Measurements from ENCODE around the gene SYNGR4. TPM values are rescaled to one million over a fixed set of nuclear protein-coding genes. Genes with fewer than 3 reads are reported as not detected.

Gene SYNGR4
- total RNA-seq, 1 experiment from 2014 or later: not detected

DNA sequence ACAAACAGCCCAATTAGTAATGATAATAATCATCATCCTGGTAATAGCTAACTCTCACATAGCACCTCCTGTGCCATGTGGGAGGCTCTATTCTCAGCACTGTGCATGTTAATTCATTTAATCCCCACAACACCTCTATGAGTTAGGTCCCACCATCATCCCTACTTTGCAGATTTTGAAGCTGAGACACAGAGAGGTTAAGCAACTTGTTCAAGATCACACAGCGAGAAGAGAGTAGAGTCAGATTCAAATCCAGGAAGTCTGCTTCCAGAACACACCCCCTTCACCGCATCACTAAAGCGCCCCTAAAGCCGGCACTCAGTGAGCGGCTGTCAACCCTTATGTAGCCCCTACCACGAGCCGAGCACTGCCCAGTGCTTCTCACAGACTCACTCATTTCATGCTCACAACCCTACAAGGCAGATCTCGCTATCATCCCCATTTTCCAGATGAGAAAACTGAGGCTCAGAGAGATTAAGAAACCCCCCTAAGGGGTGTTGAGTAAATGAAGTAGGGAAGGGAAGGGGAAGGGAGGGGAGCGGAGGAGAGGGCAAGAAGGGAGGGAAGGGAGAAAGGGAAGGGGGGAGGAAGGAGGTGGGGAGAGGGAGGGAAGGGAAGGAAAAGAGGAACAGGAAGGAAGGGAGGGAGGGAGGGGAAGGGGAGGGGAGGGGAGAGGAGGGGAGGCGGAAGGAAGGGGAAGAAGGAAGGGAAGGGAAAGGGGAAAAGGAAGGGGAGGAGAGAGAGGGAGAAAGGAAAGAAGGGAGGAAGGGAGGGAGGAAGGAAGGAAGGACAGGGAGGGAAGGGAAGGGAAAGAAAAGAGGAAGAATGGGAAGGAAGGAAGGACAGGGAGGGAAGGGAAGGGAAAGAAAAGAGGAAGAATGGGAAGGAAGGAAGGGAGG lies 22.4 kb upstream of the SYNGR4 start:
- Mint-ChIP-seq H3K36me3 (no peaks in the 10 kb centered on the region), H3K27me3 (ENCODE audit: low read depth) (no peaks in the 10 kb centered on the region; the same call in 1 of the 2 replicates), H3K4me1 (no peaks in the 10 kb centered on the region), H3K9me3 (no peaks in the 10 kb centered on the region), H3K27ac (no peak overlapping the region), H3K4me3 (no peak overlapping the region)
- DNase-seq (ENCODE audit: low spot score) (no peak), ATAC-seq (no peak)
- CTCF ChIA-PET: interaction anchor here (1.1 to 10.2 kb wide), 6 partner anchors 9 to 54 kb away, joined by 3 to 404 read pairs (median 5); partner anchors contain the start of genes EMP3, KDELR1, SYNGR4 and TMEM143
- no peak for TF ChIP-seq ETV6 (CRISPR knock-in tag; IDR thresholded peaks at IDR 0.05)
- no peak for TF ChIP-seq KAT7 (CRISPR knock-in tag; IDR thresholded peaks at IDR 0.05; ENCODE audit: borderline replicate concordance)
- TF ChIP-seq, protein P1, sequence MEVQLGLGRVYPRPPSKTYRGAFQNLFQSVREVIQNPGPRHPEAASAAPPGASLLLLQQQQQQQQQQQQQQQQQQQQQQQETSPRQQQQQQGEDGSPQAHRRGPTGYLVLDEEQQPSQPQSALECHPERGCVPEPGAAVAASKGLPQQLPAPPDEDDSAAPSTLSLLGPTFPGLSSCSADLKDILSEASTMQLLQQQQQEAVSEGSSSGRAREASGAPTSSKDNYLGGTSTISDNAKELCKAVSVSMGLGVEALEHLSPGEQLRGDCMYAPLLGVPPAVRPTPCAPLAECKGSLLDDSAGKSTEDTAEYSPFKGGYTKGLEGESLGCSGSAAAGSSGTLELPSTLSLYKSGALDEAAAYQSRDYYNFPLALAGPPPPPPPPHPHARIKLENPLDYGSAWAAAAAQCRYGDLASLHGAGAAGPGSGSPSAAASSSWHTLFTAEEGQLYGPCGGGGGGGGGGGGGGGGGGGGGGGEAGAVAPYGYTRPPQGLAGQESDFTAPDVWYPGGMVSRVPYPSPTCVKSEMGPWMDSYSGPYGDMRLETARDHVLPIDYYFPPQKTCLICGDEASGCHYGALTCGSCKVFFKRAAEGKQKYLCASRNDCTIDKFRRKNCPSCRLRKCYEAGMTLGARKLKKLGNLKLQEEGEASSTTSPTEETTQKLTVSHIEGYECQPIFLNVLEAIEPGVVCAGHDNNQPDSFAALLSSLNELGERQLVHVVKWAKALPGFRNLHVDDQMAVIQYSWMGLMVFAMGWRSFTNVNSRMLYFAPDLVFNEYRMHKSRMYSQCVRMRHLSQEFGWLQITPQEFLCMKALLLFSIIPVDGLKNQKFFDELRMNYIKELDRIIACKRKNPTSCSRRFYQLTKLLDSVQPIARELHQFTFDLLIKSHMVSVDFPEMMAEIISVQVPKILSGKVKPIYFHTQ (CRISPR knock-in tag; IDR thresholded peaks at IDR 0.05): no peak
- TF ChIP-seq, protein P2, sequence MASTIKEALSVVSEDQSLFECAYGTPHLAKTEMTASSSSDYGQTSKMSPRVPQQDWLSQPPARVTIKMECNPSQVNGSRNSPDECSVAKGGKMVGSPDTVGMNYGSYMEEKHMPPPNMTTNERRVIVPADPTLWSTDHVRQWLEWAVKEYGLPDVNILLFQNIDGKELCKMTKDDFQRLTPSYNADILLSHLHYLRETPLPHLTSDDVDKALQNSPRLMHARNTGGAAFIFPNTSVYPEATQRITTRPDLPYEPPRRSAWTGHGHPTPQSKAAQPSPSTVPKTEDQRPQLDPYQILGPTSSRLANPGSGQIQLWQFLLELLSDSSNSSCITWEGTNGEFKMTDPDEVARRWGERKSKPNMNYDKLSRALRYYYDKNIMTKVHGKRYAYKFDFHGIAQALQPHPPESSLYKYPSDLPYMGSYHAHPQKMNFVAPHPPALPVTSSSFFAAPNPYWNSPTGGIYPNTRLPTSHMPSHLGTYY (CRISPR knock-in tag; IDR thresholded peaks at IDR 0.05): no peak
- no peak for TF ChIP-seq ATF1 (CRISPR knock-in tag; IDR thresholded peaks at IDR 0.05)
- TF ChIP-seq GABPB1 (CRISPR knock-in tag; IDR thresholded peaks at IDR 0.05): no peak
- POLR2A ChIA-PET: no interaction called here

DNA sequence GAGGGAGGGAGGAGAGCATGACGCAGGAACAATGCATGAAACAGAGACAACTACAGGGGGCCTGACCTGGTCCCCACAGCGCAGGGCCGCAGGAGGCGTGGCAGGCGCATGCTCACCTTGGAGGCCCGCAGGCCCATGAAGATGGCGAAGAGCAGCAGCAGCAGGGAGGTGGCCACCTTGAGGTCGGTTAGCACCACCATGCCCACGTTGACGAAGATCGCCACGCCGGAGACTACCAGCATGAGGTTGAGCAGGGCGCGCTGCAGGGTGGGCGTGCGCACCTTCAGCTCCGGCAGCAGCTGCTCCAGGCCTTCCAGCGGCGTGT lies 21.8 kb upstream of the SYNGR4 start:
- ChIA-PET CTCF (interaction anchor here (0.8 to 1.0 kb wide), 2 partner anchors 9 to 28 kb away, joined by 3 to 5 read pairs; no protein-coding TSS in a partner anchor), POLR2A (no interaction called here)
- Mint-ChIP-seq H3K4me1 (no peaks in the 10 kb centered on the region), H3K27me3 (ENCODE audit: low read depth) (no peaks in the 10 kb centered on the region; the same call in 1 of the 2 replicates), H3K27ac (no peak overlapping the region), H3K4me3 (no peak overlapping the region), H3K36me3 (no peaks in the 10 kb centered on the region), H3K9me3 (no peaks in the 10 kb centered on the region)
- peak; percentile 28; the same call in 1 of the 2 replicates for ATAC-seq
- no peak for TF ChIP-seq HMGA2 (CRISPR knock-in tag; IDR thresholded peaks at IDR 0.05)
- TF ChIP-seq, protein P3, sequence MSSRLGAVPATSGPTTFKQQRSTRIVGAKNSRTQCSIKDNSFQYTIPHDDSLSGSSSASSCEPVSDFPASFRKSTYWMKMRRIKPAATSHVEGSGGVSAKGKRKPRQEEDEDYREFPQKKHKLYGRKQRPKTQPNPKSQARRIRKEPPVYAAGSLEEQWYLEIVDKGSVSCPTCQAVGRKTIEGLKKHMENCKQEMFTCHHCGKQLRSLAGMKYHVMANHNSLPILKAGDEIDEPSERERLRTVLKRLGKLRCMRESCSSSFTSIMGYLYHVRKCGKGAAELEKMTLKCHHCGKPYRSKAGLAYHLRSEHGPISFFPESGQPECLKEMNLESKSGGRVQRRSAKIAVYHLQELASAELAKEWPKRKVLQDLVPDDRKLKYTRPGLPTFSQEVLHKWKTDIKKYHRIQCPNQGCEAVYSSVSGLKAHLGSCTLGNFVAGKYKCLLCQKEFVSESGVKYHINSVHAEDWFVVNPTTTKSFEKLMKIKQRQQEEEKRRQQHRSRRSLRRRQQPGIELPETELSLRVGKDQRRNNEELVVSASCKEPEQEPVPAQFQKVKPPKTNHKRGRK (CRISPR knock-in tag; IDR thresholded peaks at IDR 0.05; ENCODE audit: borderline replicate concordance): 0 out of 2 replicates have a peak, but pooled peaks have one; percentile 27
- TF ChIP-seq, protein P4, sequence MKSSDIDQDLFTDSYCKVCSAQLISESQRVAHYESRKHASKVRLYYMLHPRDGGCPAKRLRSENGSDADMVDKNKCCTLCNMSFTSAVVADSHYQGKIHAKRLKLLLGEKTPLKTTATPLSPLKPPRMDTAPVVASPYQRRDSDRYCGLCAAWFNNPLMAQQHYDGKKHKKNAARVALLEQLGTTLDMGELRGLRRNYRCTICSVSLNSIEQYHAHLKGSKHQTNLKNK (CRISPR knock-in tag; IDR thresholded peaks at IDR 0.05): no peak
- TF ChIP-seq, protein P1 (CRISPR knock-in tag; IDR thresholded peaks at IDR 0.05): no peak
- 0 out of 2 replicates have a peak, but pooled peaks have one; percentile 47 for TF ChIP-seq ETV6 (CRISPR knock-in tag; IDR thresholded peaks at IDR 0.05)
- DNase-seq (ENCODE audit: low spot score): no peak

Measured in WTC11 (cell line).